CD4-positive, alpha-beta T cell (primary cell): Measurements from ENCODE around the gene KSR2. TPM values are rescaled to one million over a fixed set of nuclear protein-coding genes. Genes with fewer than 3 reads are reported as not detected.

Experiments used
- ATAC-seq: fragments of 200-7000 bp; cut with Tn5 transposase; one replicate; pipeline ENCODE4 v1.10.0; 2022; ENCODE audit warnings: mild to moderate bottlenecking; ENCODE audit not compliant: poor library complexity
- CTCF ChIA-PET: fragments of 350-600 bp; sonication (Branson Sonifier 250); formaldehyde crosslinking; loops from one replicate; lab custom pipeline; 2021; ENCODE audit warnings: antibody characterized with exemption, inconsistent platforms; lab: Charles Lee
- POLR2A ChIA-PET: fragments of 350-600 bp; sonication (Branson Sonifier 250); formaldehyde crosslinking; loops from one replicate; lab custom pipeline; 2021; ENCODE audit warnings: antibody characterized with exemption, inconsistent platforms; lab: Charles Lee
- DNase-seq, 14 experiments: peaks; one replicate each; pipeline ENCODE4 v3.0.0-alpha.2; 2013 to 2020; ENCODE audit warnings: mixed read lengths in 2 of 14
- H3K27ac ChIP-seq, 2 donors: one replicate each; pipeline versions ENCODE4 v1.5.1 to v1.7.0; 2013; ENCODE audit warnings: low read length in 2 of 2, low read depth in 1 of 2, mild to moderate bottlenecking in 1 of 2
- H3K27me3 ChIP-seq, 2 experiments: 1 replicate in 1 of 2; 2 replicates in 1 of 2; pipeline versions ENCODE4 v1.6.1 to v1.7.0; 2013; ENCODE audit warnings: low read length in 2 of 2, control low read depth in 1 of 2, mild to moderate bottlenecking in 1 of 2, moderate library complexity in 1 of 2; ENCODE audit not compliant: insufficient read depth in 2 of 2, control insufficient read depth in 1 of 2
- H3K36me3 ChIP-seq: one replicate; pipeline ENCODE4 v1.6.1; 2013; ENCODE audit warnings: low read length, control low read depth; ENCODE audit not compliant: insufficient read depth
- H3K4me1 ChIP-seq: one replicate; pipeline ENCODE4 v1.6.1; 2013; ENCODE audit warnings: low read length, control low read depth; ENCODE audit not compliant: insufficient read depth
- H3K4me3 ChIP-seq: one replicate; pipeline ENCODE4 v1.5.1; 2013; ENCODE audit warnings: mild to moderate bottlenecking, low read length, moderate library complexity
- H3K9me3 ChIP-seq, 2 experiments: 1 replicate in 1 of 2; 2 replicates in 1 of 2; pipeline versions ENCODE4 v1.6.1 to v1.7.0; 2013; ENCODE audit warnings: low read length in 2 of 2, mild to moderate bottlenecking in 2 of 2, control low read depth in 1 of 2, moderate library complexity in 1 of 2; ENCODE audit not compliant: control insufficient read depth in 1 of 2, insufficient read depth in 1 of 2
- H3K27ac Mint-ChIP-seq: one replicate; pipeline ENCODE4 v1.8.0; 2020; ENCODE audit warnings: mixed read lengths
- H3K27me3 Mint-ChIP-seq: one replicate; pipeline ENCODE4 v1.8.0; 2021; ENCODE audit warnings: mixed read lengths
- H3K36me3 Mint-ChIP-seq: one replicate; pipeline ENCODE4 v1.8.0; 2021; ENCODE audit warnings: low read depth, mixed read lengths
- H3K4me1 Mint-ChIP-seq: one replicate; pipeline ENCODE4 v1.8.0; 2021; ENCODE audit warnings: low read depth, mixed read lengths
- H3K4me3 Mint-ChIP-seq: one replicate; pipeline ENCODE4 v1.8.0; 2020; ENCODE audit warnings: mild to moderate bottlenecking, mixed read lengths
- H3K9me3 Mint-ChIP-seq: one replicate; pipeline ENCODE4 v1.8.0; 2020; ENCODE audit warnings: mixed read lengths
- intact Hi-C, 2 experiments: fragments of 100-400 bp; cut with DNase I in 1 of 2; cut with micrococcal nuclease in 1 of 2; formaldehyde crosslinking; loops; one replicate each; pipeline versions ENCODE4 v1.15.1 to v1.9.0; 2023 to 2025; cut with DNase I, micrococcal nuclease
- total RNA-seq, 174 experiments: library from RNA in 2 of 174; stranded (reverse) in 2 of 174; gene quantifications; one replicate each; pipeline ENCODE4 v1.2.3 and lab custom pipeline; 2021 to 2026
- TF ChIP-seq, protein P1 (sequence below): fragments of 200-600 bp; IDR thresholded peaks from one replicate; pipeline ENCODE4 v1.8.0; 2022; ENCODE audit warnings: antibody characterized with exemption, mild to moderate bottlenecking

KSR2 gene
- total RNA-seq, 2 experiments from 2014 or later = 0.05 to 0.17 TPM

DNA sequence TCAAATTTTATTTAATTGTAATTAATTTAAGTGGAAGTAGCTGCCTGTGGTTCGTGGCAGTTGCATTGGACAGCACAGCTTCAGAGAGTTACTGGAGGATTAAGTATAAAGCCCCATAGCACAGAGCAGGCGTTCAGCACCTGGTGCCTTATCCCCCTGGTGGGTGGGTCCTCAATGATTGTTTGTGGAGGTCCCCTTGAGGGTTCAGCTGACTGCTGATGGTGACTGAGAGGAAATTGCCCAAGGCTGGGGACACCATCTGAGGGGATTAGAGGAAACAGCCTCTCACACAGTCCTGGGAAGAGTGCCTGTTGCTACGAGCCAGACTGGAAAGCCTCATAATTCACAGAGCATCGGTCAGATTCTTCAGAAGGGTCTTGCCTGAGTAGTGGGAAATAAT, 524.0 kb downstream of the KSR2 start:
- TF ChIP-seq, protein P1, sequence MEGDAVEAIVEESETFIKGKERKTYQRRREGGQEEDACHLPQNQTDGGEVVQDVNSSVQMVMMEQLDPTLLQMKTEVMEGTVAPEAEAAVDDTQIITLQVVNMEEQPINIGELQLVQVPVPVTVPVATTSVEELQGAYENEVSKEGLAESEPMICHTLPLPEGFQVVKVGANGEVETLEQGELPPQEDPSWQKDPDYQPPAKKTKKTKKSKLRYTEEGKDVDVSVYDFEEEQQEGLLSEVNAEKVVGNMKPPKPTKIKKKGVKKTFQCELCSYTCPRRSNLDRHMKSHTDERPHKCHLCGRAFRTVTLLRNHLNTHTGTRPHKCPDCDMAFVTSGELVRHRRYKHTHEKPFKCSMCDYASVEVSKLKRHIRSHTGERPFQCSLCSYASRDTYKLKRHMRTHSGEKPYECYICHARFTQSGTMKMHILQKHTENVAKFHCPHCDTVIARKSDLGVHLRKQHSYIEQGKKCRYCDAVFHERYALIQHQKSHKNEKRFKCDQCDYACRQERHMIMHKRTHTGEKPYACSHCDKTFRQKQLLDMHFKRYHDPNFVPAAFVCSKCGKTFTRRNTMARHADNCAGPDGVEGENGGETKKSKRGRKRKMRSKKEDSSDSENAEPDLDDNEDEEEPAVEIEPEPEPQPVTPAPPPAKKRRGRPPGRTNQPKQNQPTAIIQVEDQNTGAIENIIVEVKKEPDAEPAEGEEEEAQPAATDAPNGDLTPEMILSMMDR = no peak
- Histone ChIP-seq H3K27me3 (no peaks in the 10 kb centered on the region), H3K9me3 (peaks cover 0 to 7% of the 10 kb centered on the region in 2 experiments), H3K27ac (no peak overlapping the region), H3K4me3 (no peak overlapping the region), H3K36me3 (no peaks in the 10 kb centered on the region), H3K4me1 (no peaks in the 10 kb centered on the region)
- Mint-ChIP-seq H3K36me3 (no peaks in the 10 kb centered on the region), H3K4me1 (no peaks in the 10 kb centered on the region), H3K27ac (no peak overlapping the region), H3K9me3 (no peaks in the 10 kb centered on the region), H3K4me3 (no peak overlapping the region), H3K27me3 (no peaks in the 10 kb centered on the region)
- no peak for ATAC-seq
- DNase-seq = no peak
- ChIA-PET POLR2A (no interaction called here), CTCF (no interaction called here)
- intact Hi-C loops = no loop called here

DNA sequence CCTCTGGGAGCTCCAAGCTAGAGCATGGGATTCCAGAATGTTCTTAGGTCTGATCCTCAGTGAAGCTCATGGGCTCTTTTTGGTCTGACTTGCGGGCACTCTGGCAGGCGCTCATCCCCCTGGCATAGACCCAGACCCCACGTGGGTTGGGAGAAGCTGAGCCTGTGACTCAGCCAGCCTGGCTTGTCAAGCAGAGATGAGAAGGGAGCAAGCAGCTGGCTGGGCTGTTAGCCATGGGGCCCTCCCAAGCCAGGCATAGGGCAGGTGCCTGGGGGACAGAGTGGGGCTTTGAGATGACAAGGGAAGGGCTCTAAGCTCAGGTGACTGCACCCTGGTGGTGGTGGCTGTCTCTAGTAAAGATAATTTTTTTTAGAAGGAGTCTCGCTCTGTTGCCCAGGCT, 527.0 kb downstream of the KSR2 start:
- H3K27me3 ChIP-seq = no peaks in the 10 kb centered on the region
- H3K4me1 Mint-ChIP-seq = no peaks in the 10 kb centered on the region
- no peaks in the 10 kb centered on the region for H3K9me3 Mint-ChIP-seq
- H3K36me3 ChIP-seq = no peaks in the 10 kb centered on the region
- H3K27me3 Mint-ChIP-seq = no peaks in the 10 kb centered on the region
- CTCF ChIA-PET = no interaction called here
- H3K27ac Mint-ChIP-seq = no peak overlapping the region
- H3K36me3 Mint-ChIP-seq = no peaks in the 10 kb centered on the region
- no peak overlapping the region for H3K4me3 ChIP-seq
- no peak for DNase-seq
- H3K4me1 ChIP-seq = no peaks in the 10 kb centered on the region
- intact Hi-C loops = no loop called here
- no peak overlapping the region for H3K4me3 Mint-ChIP-seq
- H3K27ac ChIP-seq = no peak overlapping the region
- TF ChIP-seq, protein P1 = no peak
- POLR2A ChIA-PET = no interaction called here
- no peak for ATAC-seq
- H3K9me3 ChIP-seq = peaks cover 0 to 11% of the 10 kb centered on the region in 2 experiments

DNA sequence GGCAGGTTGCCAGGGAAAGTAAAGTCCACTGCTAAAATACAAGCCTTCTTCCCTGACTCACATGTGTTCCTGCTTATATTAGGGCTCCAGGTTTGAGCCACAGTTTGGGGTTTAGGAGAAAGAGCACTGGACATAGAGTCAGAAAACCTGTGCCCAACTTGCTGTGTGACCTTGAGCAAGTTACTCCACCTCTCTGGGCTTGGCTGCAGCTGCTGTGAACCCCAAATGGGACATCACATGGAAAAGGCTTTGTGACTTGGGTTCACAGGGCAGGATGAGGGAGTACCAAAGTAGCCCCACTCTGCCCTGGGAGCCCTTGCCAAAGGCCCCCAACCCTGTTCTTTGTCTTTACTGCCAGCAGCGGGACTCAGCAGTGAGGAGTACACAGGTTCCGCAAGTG, 528.4 kb downstream of the KSR2 start:
- ChIA-PET POLR2A (no interaction called here), CTCF (no interaction called here)
- Histone ChIP-seq H3K27ac (no peak overlapping the region), H3K4me3 (no peak overlapping the region), H3K27me3 (no peaks in the 10 kb centered on the region), H3K4me1 (no peaks in the 10 kb centered on the region), H3K36me3 (no peaks in the 10 kb centered on the region), H3K9me3 (peaks cover 0 to 12% of the 10 kb centered on the region in 2 experiments)
- H3K9me3 Mint-ChIP-seq = no peaks in the 10 kb centered on the region
- ATAC-seq (no peak), DNase-seq (no peak)
- H3K27ac Mint-ChIP-seq = no peak overlapping the region
- H3K27me3 Mint-ChIP-seq = no peaks in the 10 kb centered on the region
- H3K36me3 Mint-ChIP-seq = no peaks in the 10 kb centered on the region
- TF ChIP-seq, protein P1 = no peak
- no peak overlapping the region for H3K4me3 Mint-ChIP-seq
- intact Hi-C loops = no loop called here
- no peaks in the 10 kb centered on the region for H3K4me1 Mint-ChIP-seq
